HepG2 (cell line): Measurements from ENCODE around the gene ELF1. TPM values are rescaled to one million over a fixed set of nuclear protein-coding genes. Genes with fewer than 3 reads are reported as not detected.

Experiments used
- ASH2L ChIP-seq: fragments of 300-600, 200-600 bp; sonication (generic); IDR thresholded peaks from 2 replicates; pipeline ENCODE4 v1.7.0; 2017; ENCODE audit warnings: low read depth, mild to moderate bottlenecking, moderate library complexity, mixed read lengths, low read length; ENCODE audit not compliant: insufficient read length
- BRD4 ChIP-seq: sonication (generic); formaldehyde crosslinking; IDR thresholded peaks from 2 replicates; pipeline ENCODE4 v1.4.0; 2020; ENCODE audit warnings: missing genetic modification reagents
- FOXP4 ChIP-seq: sonication (generic); formaldehyde crosslinking; IDR thresholded peaks from 2 replicates; pipeline ENCODE4 v1.4.0; 2020; ENCODE audit warnings: missing genetic modification reagents
- FUBP1 ChIP-seq: sonication (generic); formaldehyde crosslinking; IDR thresholded peaks from 2 replicates; pipeline ENCODE4 v1.5.1; 2020; ENCODE audit warnings: missing genetic modification reagents, mild to moderate bottlenecking, borderline replicate concordance
- HIVEP1 ChIP-seq: sonication (generic); formaldehyde crosslinking; IDR thresholded peaks from 2 replicates; pipeline ENCODE4 v1.4.0; 2020; ENCODE audit warnings: mild to moderate bottlenecking, missing genetic modification reagents
- HOXA5 ChIP-seq: sonication (generic); formaldehyde crosslinking; IDR thresholded peaks from 2 replicates; pipeline ENCODE4 v1.4.0; 2020; ENCODE audit warnings: missing genetic modification reagents
- NAIF1 ChIP-seq: sonication (generic); formaldehyde crosslinking; IDR thresholded peaks from 2 replicates; pipeline ENCODE4 v1.5.0; 2020; ENCODE audit warnings: mild to moderate bottlenecking, missing genetic modification reagents, borderline replicate concordance
- NCOA5 ChIP-seq: sonication (generic); formaldehyde crosslinking; IDR thresholded peaks from 2 replicates; pipeline ENCODE4 v1.4.0; 2020; ENCODE audit warnings: missing genetic modification reagents
- RAD51 ChIP-seq: fragments of 450-650 bp; IDR thresholded peaks from 2 replicates; pipeline ENCODE4 v1.6.1; 2016; ENCODE audit warnings: borderline replicate concordance
- REL ChIP-seq: sonication (generic); formaldehyde crosslinking; conservative IDR thresholded peaks from 2 replicates; pipeline ENCODE4 v1.8.0; 2022; ENCODE audit warnings: mild to moderate bottlenecking, missing genetic modification reagents, moderate library complexity
- RFX5 ChIP-seq: IDR thresholded peaks from 2 replicates; pipeline ENCODE4 v1.6.1; 2011; ENCODE audit warnings: low read depth, low read length, improper control_type of control experiment
- SATB2 ChIP-seq: sonication (generic); formaldehyde crosslinking; IDR thresholded peaks from 2 replicates; pipeline ENCODE4 v1.5.0; 2020; ENCODE audit warnings: missing genetic modification reagents
- TBP ChIP-seq: sonication (generic); formaldehyde crosslinking; IDR thresholded peaks from 2 replicates; pipeline ENCODE4 v1.5.0; 2020; ENCODE audit warnings: missing genetic modification reagents
- ZFP1 ChIP-seq: IDR thresholded peaks from 2 replicates; pipeline ENCODE4 v1.6.1; 2016
- ZNF3 ChIP-seq: IDR thresholded peaks from 2 replicates; pipeline ENCODE4 v1.7.0; 2017; ENCODE audit warnings: inconsistent platforms
- ZNF597 ChIP-seq: sonication (generic); formaldehyde crosslinking; IDR thresholded peaks from 2 replicates; pipeline ENCODE4 v1.5.0; 2020; ENCODE audit warnings: missing genetic modification reagents
- ZNF605 ChIP-seq: sonication (generic); formaldehyde crosslinking; IDR thresholded peaks from 2 replicates; pipeline ENCODE4 v1.8.0; 2022; ENCODE audit warnings: mild to moderate bottlenecking, missing genetic modification reagents
- ZNF839 ChIP-seq: sonication (generic); formaldehyde crosslinking; IDR thresholded peaks from 2 replicates; pipeline ENCODE4 v1.4.0; 2020; ENCODE audit warnings: missing genetic modification reagents, mild to moderate bottlenecking, borderline replicate concordance
- ZSCAN5A ChIP-seq: sonication (generic); formaldehyde crosslinking; IDR thresholded peaks from 2 replicates; pipeline ENCODE4 v1.8.0; 2022; ENCODE audit warnings: mild to moderate bottlenecking, missing genetic modification reagents, borderline replicate concordance
- polyA plus RNA-seq, 8 experiments: library from polyadenylated mRNA; depleted of rRNA in 3 of 8; stranded (reverse) in 7 of 8; unstranded in 1 of 8; fragments of >200 nt; fragmentation: Illumina TruSeq in 4 of 8; extraction: Trizol in 4 of 8; gene quantifications; 2 replicates each; pipeline versions ENCODE4 v1.2.1 to v1.2.3, GENCODE V29; 2011 to 2016; ENCODE audit warnings: low read depth in 4 of 8, missing spikeins in 1 of 8, mixed read lengths in 1 of 8; ENCODE audit not compliant: insufficient read depth in 1 of 8
- total RNA-seq, 5 experiments: library from RNA; depleted of rRNA; stranded (reverse); fragments of >200 nt; fragmentation: Illumina TruSeq; extraction: Trizol; gene quantifications; 2 replicates each; pipeline ENCODE4 v1.2.3, GENCODE V29; 2016; ENCODE audit warnings: low read depth in 1 of 5
- TF ChIP-seq, protein P1 (sequence below): sonication (generic); formaldehyde crosslinking; IDR thresholded peaks from 2 replicates; pipeline ENCODE4 v1.5.1; 2020; ENCODE audit warnings: missing genetic modification reagents, mild to moderate bottlenecking, borderline replicate concordance
- TF ChIP-seq, protein P2 (sequence below): sonication (generic); formaldehyde crosslinking; IDR thresholded peaks from 2 replicates; pipeline ENCODE4 v1.4.0; 2020; ENCODE audit warnings: missing genetic modification reagents

The ELF1 gene
- total and polyA plus RNA-seq, 2 of the 13 experiments (the other 11 are each of a cell fraction or from before 2014, with no cell fraction given), result 24.6 to 71.5 TPM

GRCh38 chr13:41060082-41060723 is 41.1 kb upstream of the ELF1 start (continued):
- TF ChIP-seq NAIF1 (CRISPR knock-in tag) (0 out of 2 replicates have a peak, but pooled peaks have one; percentile 45), RAD51 (no peak), ZNF605 (CRISPR knock-in tag) (peak; percentile 89), ZNF3 (no peak), HOXA5 (CRISPR knock-in tag) (no peak), FUBP1 (no peak), ZSCAN5A (CRISPR knock-in tag) (no peak), RFX5 (no peak), ZNF839 (CRISPR knock-in tag) (no peak), HIVEP1 (CRISPR knock-in tag) (no peak), TBP (no peak), ZFP1 (CRISPR knock-in tag) (no peak), FOXP4 (CRISPR knock-in tag) (no peak), SATB2 (CRISPR knock-in tag) (no peak), NCOA5 (no peak), REL (CRISPR knock-in tag) (peak; percentile 73; the same call in 1 of the 2 replicates), ASH2L (peak; percentile 89), ZNF597 (no peak), BRD4 (CRISPR knock-in tag) (no peak)
- TF ChIP-seq, protein P1, sequence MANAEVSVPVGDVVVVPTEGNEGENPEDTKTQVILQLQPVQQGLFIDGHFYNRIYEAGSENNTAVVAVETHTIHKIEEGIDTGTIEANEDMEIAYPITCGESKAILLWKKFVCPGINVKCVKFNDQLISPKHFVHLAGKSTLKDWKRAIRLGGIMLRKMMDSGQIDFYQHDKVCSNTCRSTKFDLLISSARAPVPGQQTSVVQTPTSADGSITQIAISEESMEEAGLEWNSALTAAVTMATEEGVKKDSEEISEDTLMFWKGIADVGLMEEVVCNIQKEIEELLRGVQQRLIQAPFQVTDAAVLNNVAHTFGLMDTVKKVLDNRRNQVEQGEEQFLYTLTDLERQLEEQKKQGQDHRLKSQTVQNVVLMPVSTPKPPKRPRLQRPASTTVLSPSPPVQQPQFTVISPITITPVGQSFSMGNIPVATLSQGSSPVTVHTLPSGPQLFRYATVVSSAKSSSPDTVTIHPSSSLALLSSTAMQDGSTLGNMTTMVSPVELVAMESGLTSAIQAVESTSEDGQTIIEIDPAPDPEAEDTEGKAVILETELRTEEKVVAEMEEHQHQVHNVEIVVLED (CRISPR knock-in tag), result peak; percentile 63; the same call in 1 of the 2 replicates
- TF ChIP-seq, protein P2, sequence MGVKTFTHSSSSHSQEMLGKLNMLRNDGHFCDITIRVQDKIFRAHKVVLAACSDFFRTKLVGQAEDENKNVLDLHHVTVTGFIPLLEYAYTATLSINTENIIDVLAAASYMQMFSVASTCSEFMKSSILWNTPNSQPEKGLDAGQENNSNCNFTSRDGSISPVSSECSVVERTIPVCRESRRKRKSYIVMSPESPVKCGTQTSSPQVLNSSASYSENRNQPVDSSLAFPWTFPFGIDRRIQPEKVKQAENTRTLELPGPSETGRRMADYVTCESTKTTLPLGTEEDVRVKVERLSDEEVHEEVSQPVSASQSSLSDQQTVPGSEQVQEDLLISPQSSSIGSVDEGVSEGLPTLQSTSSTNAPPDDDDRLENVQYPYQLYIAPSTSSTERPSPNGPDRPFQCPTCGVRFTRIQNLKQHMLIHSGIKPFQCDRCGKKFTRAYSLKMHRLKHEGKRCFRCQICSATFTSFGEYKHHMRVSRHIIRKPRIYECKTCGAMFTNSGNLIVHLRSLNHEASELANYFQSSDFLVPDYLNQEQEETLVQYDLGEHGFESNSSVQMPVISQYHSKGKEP (CRISPR knock-in tag), result no peak
